WTC11 (cell line): Measurements from ENCODE around the gene AP5Z1.

Experiments
- ATF1 ChIP-seq: sonication (generic); formaldehyde crosslinking; IDR thresholded peaks from 2 replicates; pipeline ENCODE4 v1.8.1; 2023; ENCODE audit warnings: mild to moderate bottlenecking, moderate library complexity, missing genetic modification reagents
- CREB1 ChIP-seq: sonication (generic); formaldehyde crosslinking; IDR thresholded peaks from 2 replicates; pipeline ENCODE4 v1.8.0; 2023; ENCODE audit warnings: mild to moderate bottlenecking, missing genetic modification reagents
- FOXJ3 ChIP-seq: sonication (generic); formaldehyde crosslinking; IDR thresholded peaks from 2 replicates; pipeline ENCODE4 v1.9.0; 2021; ENCODE audit warnings: missing genetic modification reagents, mild to moderate bottlenecking, borderline replicate concordance
- IRF2 ChIP-seq: sonication (generic); formaldehyde crosslinking; IDR thresholded peaks from 2 replicates; pipeline ENCODE4 v1.8.0; 2022; ENCODE audit warnings: low read depth, missing genetic modification reagents, borderline replicate concordance
- RELA ChIP-seq: sonication (generic); formaldehyde crosslinking; IDR thresholded peaks from 2 replicates; pipeline ENCODE4 v1.8.1; 2022; ENCODE audit warnings: missing genetic modification reagents, mild to moderate bottlenecking, borderline replicate concordance
- SP1 ChIP-seq: sonication (generic); formaldehyde crosslinking; conservative IDR thresholded peaks from 2 replicates; pipeline ENCODE4 v1.8.1; 2022; ENCODE audit warnings: missing genetic modification reagents
- TCF7 ChIP-seq: sonication (generic); formaldehyde crosslinking; IDR thresholded peaks from 2 replicates; pipeline ENCODE4 v1.8.0; 2022; ENCODE audit warnings: mild to moderate bottlenecking, low read depth, missing genetic modification reagents, moderate library complexity
- TEAD4 ChIP-seq: sonication (generic); formaldehyde crosslinking; IDR thresholded peaks from 2 replicates; pipeline ENCODE4 v1.8.0; 2022; ENCODE audit warnings: mild to moderate bottlenecking, missing genetic modification reagents
- ZNF121 ChIP-seq: sonication (generic); formaldehyde crosslinking; IDR thresholded peaks from 2 replicates; pipeline ENCODE4 v1.8.0; 2023; ENCODE audit warnings: missing genetic modification reagents
- ZNF263 ChIP-seq: sonication (generic); formaldehyde crosslinking; IDR thresholded peaks from 2 replicates; pipeline ENCODE4 v1.8.1; 2022; ENCODE audit warnings: low read depth, mild to moderate bottlenecking, moderate library complexity, missing genetic modification reagents
- TF ChIP-seq, protein P1 (sequence below): fragments of 200-600 bp; IDR thresholded peaks from 2 replicates; pipeline ENCODE4 v1.8.0; 2022; ENCODE audit warnings: antibody characterized with exemption
- TF ChIP-seq, protein P2 (sequence below): sonication (generic); formaldehyde crosslinking; IDR thresholded peaks from 2 replicates; pipeline ENCODE4 v1.8.1; 2023; ENCODE audit warnings: mild to moderate bottlenecking, missing genetic modification reagents, moderate library complexity
- TF ChIP-seq, protein P3 (sequence below): sonication (generic); formaldehyde crosslinking; IDR thresholded peaks from 2 replicates; pipeline ENCODE4 v1.8.0; 2022; ENCODE audit warnings: mild to moderate bottlenecking, missing genetic modification reagents

DNA sequence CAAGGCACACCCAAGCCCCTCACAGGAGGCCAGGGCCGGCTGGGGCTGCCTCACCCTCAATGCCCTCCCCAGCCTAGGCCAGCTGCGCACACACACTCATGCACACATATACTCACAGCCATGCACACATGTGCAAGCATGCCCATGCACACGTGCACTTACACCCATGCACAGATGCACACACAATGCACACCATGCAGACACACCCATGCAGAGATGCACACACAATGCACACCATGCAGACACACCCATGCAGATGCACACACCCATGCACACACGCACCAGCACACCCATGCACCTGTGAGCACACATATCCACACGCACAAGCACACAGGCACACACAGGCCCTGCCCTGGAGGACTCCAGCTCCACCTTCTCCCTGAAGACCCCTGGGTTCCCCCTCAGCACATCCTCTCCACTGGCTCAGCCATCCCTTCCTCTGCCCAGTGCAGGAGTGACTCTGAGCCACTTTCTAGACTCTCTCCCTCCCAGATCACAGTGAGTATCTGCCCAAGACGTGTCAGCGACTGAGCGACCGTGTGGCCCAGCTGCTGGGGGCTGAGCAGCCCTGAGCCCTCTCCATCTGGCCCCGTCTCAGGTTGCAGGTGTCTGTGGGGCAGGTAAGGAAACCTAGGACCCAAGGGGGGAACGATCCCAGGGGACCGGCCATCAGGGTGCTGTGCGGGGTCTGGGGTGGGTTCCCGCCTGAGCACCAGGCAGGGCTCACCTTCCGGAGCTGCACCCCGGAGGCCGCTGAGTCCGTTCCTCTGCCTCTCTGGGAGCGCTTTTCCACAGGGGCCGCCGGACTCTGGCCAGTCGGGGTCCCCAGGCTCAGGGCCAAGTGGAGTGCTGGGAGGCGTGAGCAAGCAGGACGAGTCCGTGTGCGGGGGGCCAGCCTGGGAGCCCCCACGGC is 25.8 kb downstream of the AP5Z1 start:
- no peak for TF ChIP-seq RELA (CRISPR knock-in tag)
- TF ChIP-seq, protein P1, sequence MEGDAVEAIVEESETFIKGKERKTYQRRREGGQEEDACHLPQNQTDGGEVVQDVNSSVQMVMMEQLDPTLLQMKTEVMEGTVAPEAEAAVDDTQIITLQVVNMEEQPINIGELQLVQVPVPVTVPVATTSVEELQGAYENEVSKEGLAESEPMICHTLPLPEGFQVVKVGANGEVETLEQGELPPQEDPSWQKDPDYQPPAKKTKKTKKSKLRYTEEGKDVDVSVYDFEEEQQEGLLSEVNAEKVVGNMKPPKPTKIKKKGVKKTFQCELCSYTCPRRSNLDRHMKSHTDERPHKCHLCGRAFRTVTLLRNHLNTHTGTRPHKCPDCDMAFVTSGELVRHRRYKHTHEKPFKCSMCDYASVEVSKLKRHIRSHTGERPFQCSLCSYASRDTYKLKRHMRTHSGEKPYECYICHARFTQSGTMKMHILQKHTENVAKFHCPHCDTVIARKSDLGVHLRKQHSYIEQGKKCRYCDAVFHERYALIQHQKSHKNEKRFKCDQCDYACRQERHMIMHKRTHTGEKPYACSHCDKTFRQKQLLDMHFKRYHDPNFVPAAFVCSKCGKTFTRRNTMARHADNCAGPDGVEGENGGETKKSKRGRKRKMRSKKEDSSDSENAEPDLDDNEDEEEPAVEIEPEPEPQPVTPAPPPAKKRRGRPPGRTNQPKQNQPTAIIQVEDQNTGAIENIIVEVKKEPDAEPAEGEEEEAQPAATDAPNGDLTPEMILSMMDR, result no peak
- TF ChIP-seq ATF1 (CRISPR knock-in tag), result no peak
- TF ChIP-seq, protein P2, sequence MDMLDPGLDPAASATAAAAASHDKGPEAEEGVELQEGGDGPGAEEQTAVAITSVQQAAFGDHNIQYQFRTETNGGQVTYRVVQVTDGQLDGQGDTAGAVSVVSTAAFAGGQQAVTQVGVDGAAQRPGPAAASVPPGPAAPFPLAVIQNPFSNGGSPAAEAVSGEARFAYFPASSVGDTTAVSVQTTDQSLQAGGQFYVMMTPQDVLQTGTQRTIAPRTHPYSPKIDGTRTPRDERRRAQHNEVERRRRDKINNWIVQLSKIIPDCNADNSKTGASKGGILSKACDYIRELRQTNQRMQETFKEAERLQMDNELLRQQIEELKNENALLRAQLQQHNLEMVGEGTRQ (CRISPR knock-in tag), result no peak
- TF ChIP-seq ZNF263 (CRISPR knock-in tag), result no peak
- TF ChIP-seq, protein P3, sequence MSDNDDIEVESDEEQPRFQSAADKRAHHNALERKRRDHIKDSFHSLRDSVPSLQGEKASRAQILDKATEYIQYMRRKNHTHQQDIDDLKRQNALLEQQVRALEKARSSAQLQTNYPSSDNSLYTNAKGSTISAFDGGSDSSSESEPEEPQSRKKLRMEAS (CRISPR knock-in tag), result no peak
- no peak for TF ChIP-seq CREB1
- TF ChIP-seq TEAD4 (CRISPR knock-in tag), result no peak
- no peak for TF ChIP-seq ZNF121 (CRISPR knock-in tag)
- no peak for TF ChIP-seq SP1
- TF ChIP-seq FOXJ3, result no peak
- no peak for TF ChIP-seq IRF2 (CRISPR knock-in tag)
- no peak for TF ChIP-seq TCF7
